Activated CD4-positive, alpha-beta T cell treated with anti-CD3 and anti-CD28 coated beads for 4 hours (primary cell): ENCODE measurements around the gene FGD4.

Experiments used
- DNase-seq, 2 donors: peaks; one replicate each; pipeline ENCODE4 v3.0.0-alpha.2; 2020

The FGD4 gene

DNA sequence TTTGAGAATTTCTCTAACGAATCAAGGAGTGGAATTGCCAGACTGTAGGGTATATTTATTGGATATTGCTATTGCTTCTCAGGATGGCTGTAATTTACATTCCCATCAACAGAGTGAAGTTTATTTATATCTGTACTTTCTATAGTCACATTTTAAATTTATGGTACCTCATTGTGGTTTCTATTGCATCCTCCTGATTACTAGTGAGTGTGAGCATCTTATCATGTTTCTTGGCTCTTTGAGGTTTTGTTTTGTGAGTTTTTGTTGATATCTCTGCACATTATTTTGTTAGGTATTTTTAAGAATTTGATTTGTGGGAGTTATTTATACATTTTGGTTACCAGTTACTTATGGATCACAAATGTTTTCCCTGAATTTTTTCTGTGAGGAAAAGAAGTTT, 293.7 kb downstream of the FGD4 start:
- DNase-seq, result no peak
